GM12891 (cell line): Measurements from ENCODE around the gene QARS1.
A peak's percentile ranks its signal among the peaks of the same experiment; 100 is the strongest.

Experiments used
- DNase-seq: peaks from one replicate; pipeline ENCODE4 v3.0.0; 2011; ENCODE audit warnings: low spot score; ENCODE audit not compliant: insufficient read length
- FAIRE-seq: peaks from 2 replicates; lab custom pipeline; 2011; peaks lifted over from hg19 to GRCh38; lab: Jason Lieb, UNC
- PAX5 ChIP-seq: IDR thresholded peaks from 2 replicates; pipeline ENCODE4 v1.6.1; 2011; ENCODE audit warnings: low read length, moderate library complexity, mild to moderate bottlenecking; ENCODE audit not compliant: insufficient read depth, severe bottlenecking
- POLR2A ChIP-seq: IDR thresholded peaks from 2 replicates; pipeline ENCODE4 v1.6.1; 2011; ENCODE audit warnings: low read depth, low read length, control low read depth
- POLR2AphosphoS5 ChIP-seq: IDR thresholded peaks from 2 replicates; pipeline ENCODE4 v1.6.1; 2011; ENCODE audit warnings: low read depth, low read length, control low read depth
- POU2F2 ChIP-seq: IDR thresholded peaks from 2 replicates; pipeline ENCODE4 v1.6.1; 2011; ENCODE audit warnings: low read depth, mild to moderate bottlenecking, control low read depth, low read length, moderate library complexity
- SPI1 ChIP-seq: IDR thresholded peaks from 2 replicates; pipeline ENCODE4 v1.6.1; 2011; ENCODE audit warnings: low read depth, low read length, control low read depth
- TAF1 ChIP-seq: IDR thresholded peaks from 2 replicates; pipeline ENCODE4 v1.6.1; 2011; ENCODE audit warnings: low read depth, low read length, control low read depth

QARS1 gene

DNA sequence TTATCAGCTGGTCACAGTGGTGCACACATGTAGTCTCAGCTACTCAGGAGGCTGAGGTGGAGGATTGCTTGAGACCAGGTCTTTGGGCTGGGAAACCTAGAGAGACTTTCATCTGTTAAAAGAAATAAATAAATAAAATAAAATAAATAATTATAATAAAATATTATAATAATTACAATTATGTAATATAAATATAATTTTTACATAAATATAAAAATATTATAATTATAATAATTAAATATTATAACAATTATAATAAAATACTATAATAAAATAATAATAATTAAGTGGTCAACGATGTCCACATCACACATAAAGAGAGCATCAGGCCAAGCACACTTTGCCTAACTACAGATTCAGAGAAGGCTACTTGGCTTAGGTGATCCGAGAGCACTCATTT, 25.3 kb downstream of the QARS1 start:
- FAIRE-seq (no peak), DNase-seq (no peak)
- no peak for TF ChIP-seq PAX5
- TF ChIP-seq POLR2AphosphoS5: no peak
- no peak for TF ChIP-seq SPI1
- TF ChIP-seq POLR2A: no peak
- TF ChIP-seq POU2F2: no peak
- TF ChIP-seq TAF1: no peak

DNA sequence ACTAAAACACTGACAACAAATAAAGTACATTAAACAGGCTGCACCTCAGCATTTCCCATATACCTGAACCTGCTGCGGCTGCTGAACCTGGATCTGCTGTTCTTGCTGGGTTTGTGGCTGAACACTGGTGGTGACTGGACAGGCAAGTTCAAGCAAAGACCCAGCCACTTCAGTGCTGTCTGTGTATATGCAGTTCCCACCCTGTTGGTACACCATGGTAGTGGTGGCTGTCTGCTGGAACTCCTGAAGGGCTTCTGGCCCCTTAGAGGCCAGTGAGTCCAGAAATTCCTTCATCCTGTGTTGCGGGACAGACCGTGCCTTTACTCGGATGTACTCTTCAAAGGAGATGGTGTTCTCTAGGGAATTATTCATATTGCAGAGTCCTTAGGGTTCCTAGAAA, 27.9 kb downstream of the QARS1 start:
- no peak for FAIRE-seq
- TF ChIP-seq POLR2AphosphoS5 (no peak), PAX5 (no peak), POU2F2 (no peak), SPI1 (no peak), POLR2A (no peak), TAF1 (no peak)
- no peak for DNase-seq

- FAIRE-seq: no peak
- TF ChIP-seq PAX5 (no peak), SPI1 (no peak), POLR2A (no peak), POU2F2 (no peak), POLR2AphosphoS5 (no peak), TAF1 (no peak)
- DNase-seq: no peak
These were observed 28.4 kb downstream of the QARS1 start for GRCh38 chr3:49076116-49076515.

DNA sequence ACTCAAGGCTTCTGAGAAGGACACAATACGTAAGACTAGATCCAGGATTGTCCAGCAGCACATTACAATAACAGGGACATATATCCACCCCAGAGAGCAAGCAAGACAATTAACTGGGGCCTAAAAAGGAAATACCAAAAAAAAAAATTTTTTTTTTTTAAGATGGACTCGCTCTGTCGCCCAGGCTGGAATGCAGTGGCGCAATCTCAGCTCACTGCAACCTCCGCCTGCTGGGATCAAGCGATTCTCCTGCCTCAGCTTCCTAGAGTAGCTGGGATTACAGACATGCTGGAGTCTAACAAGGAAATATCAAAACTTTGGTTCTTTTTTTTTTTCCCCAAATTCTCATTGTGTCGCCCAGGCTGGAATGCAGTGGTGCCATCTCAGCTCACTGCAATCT, 46.5 kb downstream of the QARS1 start:
- TF ChIP-seq POLR2A: no peak
- no peak for TF ChIP-seq POU2F2
- TF ChIP-seq TAF1: no peak
- TF ChIP-seq PAX5: no peak
- TF ChIP-seq POLR2AphosphoS5: no peak
- TF ChIP-seq SPI1: no peak
- no peak for FAIRE-seq
- no peak for DNase-seq

DNA sequence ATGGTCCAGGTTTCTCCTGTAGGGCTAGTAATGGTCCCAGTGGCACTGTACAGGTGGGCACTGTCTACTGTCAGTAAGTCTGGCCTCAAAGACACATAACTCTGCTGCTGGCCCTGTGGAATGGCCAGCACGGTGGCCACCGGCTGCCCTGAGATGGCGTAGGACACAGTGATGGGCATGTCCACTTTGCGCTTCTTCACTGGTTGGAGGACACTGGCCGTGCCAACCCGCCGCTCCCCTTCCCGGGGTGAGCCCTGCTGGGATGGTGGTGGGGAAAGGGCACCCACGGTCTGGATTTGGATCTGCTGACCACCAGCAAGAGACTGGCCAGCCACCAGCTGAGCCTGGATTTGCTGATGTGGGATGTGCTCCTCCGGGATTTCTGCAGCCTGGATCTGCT, 47.3 kb downstream of the QARS1 start:
- DNase-seq: no peak
- no peak for FAIRE-seq
- TF ChIP-seq TAF1 (no peak), SPI1 (no peak), POU2F2 (no peak), POLR2AphosphoS5 (no peak), POLR2A (no peak), PAX5 (no peak)

GRCh38 chr3:49054344-49054862, 50.2 kb downstream of the QARS1 start:
- FAIRE-seq (no peak), DNase-seq (no peak)
- no peak for TF ChIP-seq PAX5
- TF ChIP-seq SPI1: no peak
- TF ChIP-seq TAF1: no peak
- TF ChIP-seq POLR2A: no peak
- no peak for TF ChIP-seq POLR2AphosphoS5
- TF ChIP-seq POU2F2: no peak

DNA sequence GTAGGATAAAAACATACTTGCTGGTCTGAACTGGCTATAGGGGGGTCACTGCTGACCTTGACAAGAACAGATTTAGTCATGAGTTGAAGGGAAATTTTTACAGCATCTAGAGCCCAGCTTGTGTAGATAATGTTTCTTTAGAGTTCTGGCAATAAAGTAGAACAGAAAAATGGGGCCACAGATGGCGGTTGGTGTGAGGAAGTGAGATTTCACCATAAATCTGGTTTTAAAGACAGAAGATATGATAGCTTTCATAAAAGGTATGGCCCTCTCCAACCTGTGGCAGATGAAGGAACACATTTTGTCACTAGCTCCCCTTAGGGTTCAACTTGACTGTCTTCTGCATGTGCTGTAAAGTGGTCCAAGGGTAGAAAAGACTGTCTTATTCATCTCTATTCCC, 51.0 kb downstream of the QARS1 start:
- no peak for DNase-seq
- no peak for FAIRE-seq
- peak; percentile 78 for TF ChIP-seq SPI1
- no peak for TF ChIP-seq POLR2AphosphoS5
